ENCODE data around the gene PITRM1.

PITRM1 gene

DNA sequence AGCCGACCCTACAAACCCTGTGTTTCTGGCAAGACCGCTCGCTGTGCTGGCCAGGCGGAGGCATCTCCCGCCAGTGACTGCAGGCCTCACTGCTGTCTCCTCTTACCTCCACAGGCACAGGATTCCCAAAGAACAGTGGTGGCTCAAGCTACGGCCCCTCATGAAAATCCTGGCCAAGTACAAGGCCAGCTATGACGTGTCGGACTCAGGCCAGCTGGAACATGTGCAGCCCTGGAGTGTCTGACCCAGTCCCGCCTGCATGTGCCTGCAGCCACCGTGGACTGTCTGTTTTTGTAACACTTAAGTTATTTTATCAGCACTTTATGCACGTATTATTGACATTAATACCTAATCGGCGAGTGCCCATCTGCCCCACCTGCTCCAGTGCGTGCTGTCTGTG lies 36.2 kb downstream of the PITRM1 start:
- Histone ChIP-seq H3K27me3 (replicated peaks; ENCODE audit: control insufficient read depth, insufficient read depth, low read length) (no peaks in the 10 kb centered on the region), H3K9me3 (ENCODE audit: control insufficient read depth, low read length) (no peaks in the 10 kb centered on the region), H3K4me3 (ENCODE audit: low read length) (peak overlapping the region; percentile 7), H3K4me1 (ENCODE audit: control insufficient read depth, insufficient read depth, low read length) (peaks cover 30% of the 10 kb centered on the region), H3K36me3 (ENCODE audit: control insufficient read depth, insufficient read depth, low read length, severe bottlenecking) (peaks cover 76% of the 10 kb centered on the region), H3K9ac (ENCODE audit: low read length) (peak overlapping the region; percentile 48)
- no peak for DNase-seq (ENCODE audit: low read depth)

DNA sequence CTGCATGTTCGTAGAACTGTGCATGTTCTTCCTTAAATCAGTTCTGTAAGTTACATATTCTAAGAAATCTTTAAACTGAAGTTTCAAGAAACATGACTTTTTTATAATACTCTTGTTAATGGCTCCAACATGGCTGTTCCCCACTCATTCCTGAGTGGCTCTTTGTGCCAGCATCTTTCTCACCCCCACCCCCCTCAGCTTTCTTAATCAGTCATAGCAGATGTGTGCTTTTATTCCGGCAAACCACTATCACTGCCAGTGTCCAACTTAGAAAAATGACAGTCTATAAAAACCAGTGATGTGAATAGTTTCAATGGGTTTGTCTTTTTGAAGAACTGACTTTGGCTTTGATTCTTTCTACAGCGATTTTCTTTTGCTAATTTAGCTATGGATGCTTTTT lies 37.6 kb downstream of the PITRM1 start:
- H3K36me3 ChIP-seq (ENCODE audit: control insufficient read depth, insufficient read depth, low read length, severe bottlenecking) = peaks cover 67% of the 10 kb centered on the region
- DNase-seq (ENCODE audit: low read depth) = no peak
- no peak overlapping the region for H3K4me3 ChIP-seq (ENCODE audit: low read length)
- H3K4me1 ChIP-seq (ENCODE audit: control insufficient read depth, insufficient read depth, low read length) = peaks cover 32% of the 10 kb centered on the region
- no peak overlapping the region for H3K9ac ChIP-seq (ENCODE audit: low read length)
- no peaks in the 10 kb centered on the region for H3K9me3 ChIP-seq (ENCODE audit: control insufficient read depth, low read length)
- H3K27me3 ChIP-seq (replicated peaks; ENCODE audit: control insufficient read depth, insufficient read depth, low read length) = no peaks in the 10 kb centered on the region

DNA sequence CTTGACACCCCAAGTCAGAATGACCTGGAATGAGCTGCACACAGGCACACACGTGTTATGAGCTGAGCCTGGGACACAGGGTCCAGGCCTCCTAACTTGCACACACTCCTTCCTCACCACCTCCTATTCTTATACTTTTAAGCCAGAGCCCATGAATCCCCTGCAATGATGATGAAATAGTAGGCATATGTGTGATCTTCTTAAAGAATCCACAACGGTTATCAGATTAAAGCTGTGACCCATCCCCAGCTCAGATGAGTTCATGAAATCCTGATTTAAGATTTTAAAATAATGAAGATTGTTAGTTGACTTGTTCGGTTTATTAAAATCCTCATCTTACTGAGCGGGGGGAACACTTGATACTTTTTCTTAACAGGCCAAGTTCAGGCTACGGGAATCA lies 38.6 kb downstream of the PITRM1 start:
- Histone ChIP-seq H3K27me3 (replicated peaks; ENCODE audit: control insufficient read depth, insufficient read depth, low read length) (no peaks in the 10 kb centered on the region), H3K36me3 (ENCODE audit: control insufficient read depth, insufficient read depth, low read length, severe bottlenecking) (peaks cover 59% of the 10 kb centered on the region), H3K4me1 (ENCODE audit: control insufficient read depth, insufficient read depth, low read length) (peaks cover 32% of the 10 kb centered on the region), H3K9ac (ENCODE audit: low read length) (no peak overlapping the region), H3K9me3 (ENCODE audit: control insufficient read depth, low read length) (no peaks in the 10 kb centered on the region), H3K4me3 (ENCODE audit: low read length) (no peak overlapping the region)
- no peak for DNase-seq (ENCODE audit: low read depth)

DNA sequence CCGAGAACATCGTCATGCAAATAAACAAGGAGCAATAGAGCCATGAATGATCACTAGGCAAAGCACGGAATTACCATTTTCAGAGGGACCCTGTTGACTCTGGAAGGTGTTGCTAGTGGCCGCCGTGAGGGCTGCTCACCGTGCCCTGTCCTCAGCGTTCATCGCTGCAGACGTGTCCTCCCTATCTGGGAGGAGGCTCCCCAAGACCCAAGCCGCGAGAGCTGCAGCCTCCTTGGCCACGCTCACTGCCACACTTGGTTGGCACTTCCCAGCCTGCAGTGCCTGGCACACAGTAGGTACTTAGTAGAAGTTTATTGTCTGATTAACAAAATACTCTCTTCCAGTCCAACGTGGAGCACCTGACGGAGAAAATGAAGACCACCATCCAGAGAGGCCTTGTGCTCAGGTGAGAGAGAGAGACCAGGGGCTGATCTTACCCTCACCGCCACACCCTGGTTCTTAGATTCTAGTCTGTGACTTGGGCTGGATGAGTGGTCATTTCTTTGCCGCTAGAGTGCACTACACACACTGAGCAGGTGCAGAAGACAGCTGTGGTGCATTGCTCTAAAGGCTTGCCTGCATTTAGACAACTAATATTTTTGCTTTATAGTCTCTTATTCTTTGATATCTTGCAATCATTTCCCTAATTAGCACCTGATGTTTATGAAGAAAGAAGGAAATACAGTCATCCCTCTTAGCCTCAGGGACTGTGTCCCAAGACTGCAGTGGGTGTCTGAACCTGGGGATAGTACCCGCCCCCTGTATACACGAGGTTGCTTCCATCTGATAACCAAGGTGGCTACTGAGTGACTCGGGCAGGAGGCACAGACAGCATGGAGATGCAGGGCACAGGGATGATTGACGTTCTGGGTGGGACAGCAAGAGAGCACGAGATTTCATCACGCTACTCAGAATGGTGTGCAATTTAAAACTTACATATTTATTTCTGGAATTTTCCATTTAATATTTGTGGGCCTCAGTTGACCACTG lies 40.3 kb downstream of the PITRM1 start:
- peaks cover 25% of the 10 kb centered on the region for H3K4me1 ChIP-seq (ENCODE audit: control insufficient read depth, insufficient read depth, low read length)
- peak; percentile 21 for DNase-seq (ENCODE audit: low read depth)
- no peak overlapping the region for H3K9ac ChIP-seq (ENCODE audit: low read length)
- no peaks in the 10 kb centered on the region for H3K27me3 ChIP-seq (replicated peaks; ENCODE audit: control insufficient read depth, insufficient read depth, low read length)
- H3K4me3 ChIP-seq (ENCODE audit: low read length) = no peak overlapping the region
- peaks cover 43% of the 10 kb centered on the region for H3K36me3 ChIP-seq (ENCODE audit: control insufficient read depth, insufficient read depth, low read length, severe bottlenecking)
- no peaks in the 10 kb centered on the region for H3K9me3 ChIP-seq (ENCODE audit: control insufficient read depth, low read length)

DNA sequence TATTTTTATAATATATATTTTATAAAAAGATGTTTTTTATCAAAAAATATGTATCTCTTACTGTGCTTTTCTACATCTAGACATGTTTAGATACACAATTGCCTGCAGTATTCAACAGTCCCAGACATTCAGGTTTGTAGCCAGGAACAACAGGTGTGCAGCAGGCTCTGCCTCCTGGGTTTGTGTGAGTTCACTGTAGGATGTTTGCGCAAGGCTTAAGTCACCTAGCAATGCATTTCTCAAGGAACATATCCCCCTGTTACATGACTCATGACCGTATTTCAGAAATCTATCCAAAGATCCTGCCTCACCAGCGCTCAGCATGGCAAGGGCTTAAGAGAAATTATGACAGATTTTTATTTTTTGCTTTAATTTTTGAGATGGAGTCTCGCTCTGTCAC lies 41.5 kb downstream of the PITRM1 start:
- H3K36me3 ChIP-seq (ENCODE audit: control insufficient read depth, insufficient read depth, low read length, severe bottlenecking) = peaks cover 43% of the 10 kb centered on the region
- no peak overlapping the region for H3K9ac ChIP-seq (ENCODE audit: low read length)
- no peak for DNase-seq (ENCODE audit: low read depth)
- H3K27me3 ChIP-seq (replicated peaks; ENCODE audit: control insufficient read depth, insufficient read depth, low read length) = no peaks in the 10 kb centered on the region
- no peak overlapping the region for H3K4me3 ChIP-seq (ENCODE audit: low read length)
- no peaks in the 10 kb centered on the region for H3K9me3 ChIP-seq (ENCODE audit: control insufficient read depth, low read length)
- peaks cover 13% of the 10 kb centered on the region for H3K4me1 ChIP-seq (ENCODE audit: control insufficient read depth, insufficient read depth, low read length)

DNA sequence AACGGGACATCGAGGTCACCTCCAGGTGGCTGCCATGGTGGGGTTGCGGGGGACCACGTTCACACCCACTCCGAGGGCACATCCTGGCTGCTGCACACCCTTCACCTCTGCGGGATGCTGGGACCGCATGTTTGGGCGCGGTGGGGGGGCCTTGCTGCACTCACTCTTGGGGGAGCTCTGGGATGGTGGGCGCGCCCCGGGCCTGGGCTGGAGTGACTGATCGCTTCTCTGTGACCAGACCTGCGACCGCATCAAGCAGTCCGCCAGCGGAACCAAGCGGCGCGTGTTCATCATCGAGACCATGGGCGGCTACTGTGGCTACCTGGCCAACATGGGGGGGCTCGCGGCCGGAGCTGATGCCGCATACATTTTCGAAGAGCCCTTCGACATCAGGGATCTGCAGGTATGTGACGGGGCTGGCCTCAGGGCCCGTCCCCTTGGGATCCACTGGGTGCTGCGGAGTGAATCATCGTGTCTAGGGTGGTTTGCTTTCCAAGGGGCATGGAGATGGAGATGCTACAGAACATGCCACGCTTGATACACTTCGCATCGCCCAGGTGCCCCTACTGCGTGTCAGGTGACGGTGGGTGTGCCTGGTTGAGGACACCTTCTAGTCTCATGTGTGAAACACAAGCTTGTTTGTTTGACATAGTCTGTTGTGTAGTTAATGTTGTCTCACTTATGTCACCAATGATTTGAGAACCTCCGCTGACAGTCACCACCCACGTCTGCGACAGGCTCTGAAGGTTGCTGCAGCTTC lies 42.8 kb downstream of the PITRM1 start:
- Histone ChIP-seq H3K9me3 (ENCODE audit: control insufficient read depth, low read length) (no peaks in the 10 kb centered on the region), H3K27me3 (replicated peaks; ENCODE audit: control insufficient read depth, insufficient read depth, low read length) (no peaks in the 10 kb centered on the region), H3K36me3 (ENCODE audit: control insufficient read depth, insufficient read depth, low read length, severe bottlenecking) (peaks cover 38% of the 10 kb centered on the region), H3K9ac (ENCODE audit: low read length) (no peak overlapping the region), H3K4me3 (ENCODE audit: low read length) (no peak overlapping the region), H3K4me1 (ENCODE audit: control insufficient read depth, insufficient read depth, low read length) (peaks cover 3% of the 10 kb centered on the region)
- no peak for DNase-seq (ENCODE audit: low read depth)

DNA sequence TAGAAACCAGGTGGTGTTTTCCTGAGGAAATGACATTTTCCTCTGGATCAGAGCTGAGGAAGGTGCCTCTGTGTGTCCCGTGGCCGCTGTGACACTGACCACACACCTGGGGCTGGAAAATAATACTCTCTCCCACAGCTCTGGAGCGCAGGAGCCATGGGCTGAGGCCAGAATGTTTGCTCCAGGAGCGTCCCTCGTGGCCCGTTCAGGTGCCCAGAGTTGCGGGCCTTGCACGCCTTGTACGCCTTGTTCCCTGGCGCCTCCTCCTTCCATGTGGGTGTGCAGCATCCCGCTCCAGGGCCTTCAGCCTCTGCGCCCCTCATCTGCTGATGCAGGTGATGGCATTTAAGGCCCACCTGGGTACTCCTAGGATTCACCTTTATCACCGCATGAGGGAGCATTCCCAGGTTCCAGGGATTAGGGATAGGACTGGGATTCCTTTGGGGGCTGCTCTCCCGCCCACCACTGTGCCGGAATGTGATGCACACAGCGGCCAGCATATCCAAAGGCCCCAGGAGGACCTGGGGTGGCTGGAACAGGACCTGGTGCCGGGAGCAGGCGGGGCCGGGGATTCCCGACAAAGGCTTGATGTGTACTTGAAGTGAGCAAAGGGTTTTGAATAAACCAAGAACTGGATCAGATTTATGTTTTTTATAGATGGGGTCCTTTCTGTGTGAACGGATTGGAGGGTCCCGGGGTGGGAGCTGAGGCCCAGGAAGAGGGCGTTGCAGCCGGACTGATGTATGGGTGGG lies 44.0 kb downstream of the PITRM1 start:
- Histone ChIP-seq H3K9me3 (ENCODE audit: control insufficient read depth, low read length) (no peaks in the 10 kb centered on the region), H3K4me3 (ENCODE audit: low read length) (no peak overlapping the region), H3K36me3 (ENCODE audit: control insufficient read depth, insufficient read depth, low read length, severe bottlenecking) (peaks cover 27% of the 10 kb centered on the region), H3K27me3 (replicated peaks; ENCODE audit: control insufficient read depth, insufficient read depth, low read length) (no peaks in the 10 kb centered on the region), H3K9ac (ENCODE audit: low read length) (no peak overlapping the region), H3K4me1 (ENCODE audit: control insufficient read depth, insufficient read depth, low read length) (peaks cover 3% of the 10 kb centered on the region)
- DNase-seq (ENCODE audit: low read depth) = no peak

DNA sequence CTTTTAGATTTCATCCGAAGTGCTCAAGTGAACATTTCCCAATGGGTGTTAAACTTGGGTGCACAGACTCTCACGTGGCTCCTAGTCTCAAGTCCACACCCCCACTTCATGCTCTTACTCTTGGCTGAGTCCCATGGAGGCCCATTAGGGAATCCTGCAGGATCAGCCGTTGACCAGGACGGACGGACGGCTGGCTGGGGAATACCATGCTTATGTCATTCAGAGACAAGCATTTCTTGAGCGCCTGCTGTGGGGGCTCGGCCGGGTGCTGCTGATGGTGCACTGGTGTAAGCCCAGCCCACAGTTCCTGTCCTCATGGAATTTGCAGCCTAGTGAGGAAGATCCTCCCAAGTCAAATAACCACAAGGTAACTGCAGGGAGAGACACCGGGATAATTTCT lies 44.7 kb downstream of the PITRM1 start:
- Histone ChIP-seq H3K9ac (ENCODE audit: low read length) (no peak overlapping the region), H3K9me3 (ENCODE audit: control insufficient read depth, low read length) (no peaks in the 10 kb centered on the region), H3K4me3 (ENCODE audit: low read length) (no peak overlapping the region), H3K27me3 (replicated peaks; ENCODE audit: control insufficient read depth, insufficient read depth, low read length) (no peaks in the 10 kb centered on the region), H3K4me1 (ENCODE audit: control insufficient read depth, insufficient read depth, low read length) (peaks cover 3% of the 10 kb centered on the region), H3K36me3 (ENCODE audit: control insufficient read depth, insufficient read depth, low read length, severe bottlenecking) (peaks cover 32% of the 10 kb centered on the region)
- DNase-seq (ENCODE audit: low read depth) = no peak

DNA sequence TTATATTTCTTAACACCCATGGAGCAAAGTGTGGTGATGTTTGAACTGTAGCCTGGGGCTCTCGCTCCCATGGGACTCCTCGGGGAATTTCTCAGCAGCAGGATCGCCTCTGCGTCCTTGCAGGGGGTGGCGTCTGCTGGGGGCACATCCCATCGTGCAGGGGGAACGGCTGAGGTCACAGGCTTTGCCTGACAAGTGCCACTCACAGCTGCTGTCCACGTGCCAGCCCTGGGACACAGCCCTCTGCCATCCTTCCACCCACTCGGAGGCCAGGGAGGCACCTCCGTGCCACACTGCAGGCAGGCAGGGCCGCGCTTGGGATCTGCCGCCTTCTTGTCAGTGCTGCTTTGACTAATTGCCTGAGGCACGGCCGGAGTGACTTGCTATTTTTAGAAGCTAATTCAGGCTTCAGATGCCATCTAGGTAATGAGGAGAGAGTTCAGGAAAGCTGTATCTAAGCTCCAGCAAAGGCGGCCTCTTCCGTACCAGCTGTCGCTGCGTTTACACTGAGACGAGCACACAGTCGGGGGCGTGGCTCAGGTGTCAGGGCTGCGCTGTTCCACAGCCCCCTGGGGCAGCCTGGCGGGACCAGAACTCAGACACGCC lies 45.7 kb downstream of the PITRM1 start:
- Histone ChIP-seq H3K36me3 (ENCODE audit: control insufficient read depth, insufficient read depth, low read length, severe bottlenecking) (peaks cover 22% of the 10 kb centered on the region), H3K9me3 (ENCODE audit: control insufficient read depth, low read length) (no peaks in the 10 kb centered on the region), H3K4me1 (ENCODE audit: control insufficient read depth, insufficient read depth, low read length) (peaks cover 3% of the 10 kb centered on the region), H3K4me3 (ENCODE audit: low read length) (no peak overlapping the region), H3K9ac (ENCODE audit: low read length) (no peak overlapping the region), H3K27me3 (replicated peaks; ENCODE audit: control insufficient read depth, insufficient read depth, low read length) (no peaks in the 10 kb centered on the region)
- peak; percentile 2 for DNase-seq (ENCODE audit: low read depth)

DNA sequence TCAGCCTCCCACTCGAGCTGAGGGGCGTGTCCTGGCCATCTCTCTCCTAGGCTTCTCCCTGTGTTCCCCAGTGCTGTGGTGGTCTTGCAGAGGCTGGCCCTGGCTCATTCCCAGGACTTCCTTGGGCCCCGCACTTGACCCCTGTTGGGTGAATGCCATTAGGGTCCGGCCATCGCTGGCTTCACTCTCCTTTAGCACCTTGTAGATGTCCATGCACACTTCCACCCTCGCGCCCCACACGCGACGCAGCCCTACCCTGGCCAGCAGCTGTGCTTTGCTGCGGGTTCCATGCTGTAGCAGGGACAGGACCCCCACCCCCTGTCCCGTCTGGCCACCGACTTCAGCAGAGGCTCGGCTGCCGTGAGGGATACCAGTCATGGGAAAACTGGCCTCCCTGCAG lies 46.3 kb downstream of the PITRM1 start:
- no peak overlapping the region for H3K9ac ChIP-seq (ENCODE audit: low read length)
- H3K9me3 ChIP-seq (ENCODE audit: control insufficient read depth, low read length) = no peaks in the 10 kb centered on the region
- H3K36me3 ChIP-seq (ENCODE audit: control insufficient read depth, insufficient read depth, low read length, severe bottlenecking) = peaks cover 21% of the 10 kb centered on the region
- H3K27me3 ChIP-seq (replicated peaks; ENCODE audit: control insufficient read depth, insufficient read depth, low read length) = no peaks in the 10 kb centered on the region
- no peak overlapping the region for H3K4me3 ChIP-seq (ENCODE audit: low read length)
- DNase-seq (ENCODE audit: low read depth) = no peak
- H3K4me1 ChIP-seq (ENCODE audit: control insufficient read depth, insufficient read depth, low read length) = peaks cover 2% of the 10 kb centered on the region
